VCaP (cell line): ENCODE results near the gene RBM42.

Experiments
- H3K27ac ChIP-seq: fragments of 450-650 bp; 2 replicates; pipeline ENCODE4 v1.5.1; 2017
- TF ChIP-seq, protein P1 (sequence below): fragments of 450-650 bp; conservative IDR thresholded peaks from 2 replicates; pipeline ENCODE4 v1.5.1; 2017; ENCODE audit warnings: mild to moderate bottlenecking, moderate library complexity

Gene RBM42

DNA sequence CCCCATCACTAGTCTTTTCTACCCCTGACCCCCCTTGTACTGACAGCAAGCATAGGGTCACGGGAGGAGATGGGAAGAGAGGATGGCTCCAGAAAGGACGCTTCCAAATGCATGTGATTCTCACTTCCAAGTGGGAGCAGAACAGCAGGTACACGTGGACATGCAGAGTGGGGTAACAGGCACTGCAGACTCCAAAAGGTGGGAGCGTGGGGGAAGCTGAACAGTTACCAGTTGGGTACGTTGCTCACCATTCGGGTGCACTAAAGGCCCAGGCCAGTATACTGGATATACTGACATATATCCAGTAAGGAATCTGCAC, 10.4 kb downstream of the RBM42 start:
- no peak overlapping the region for H3K27ac ChIP-seq
- TF ChIP-seq, protein P1, sequence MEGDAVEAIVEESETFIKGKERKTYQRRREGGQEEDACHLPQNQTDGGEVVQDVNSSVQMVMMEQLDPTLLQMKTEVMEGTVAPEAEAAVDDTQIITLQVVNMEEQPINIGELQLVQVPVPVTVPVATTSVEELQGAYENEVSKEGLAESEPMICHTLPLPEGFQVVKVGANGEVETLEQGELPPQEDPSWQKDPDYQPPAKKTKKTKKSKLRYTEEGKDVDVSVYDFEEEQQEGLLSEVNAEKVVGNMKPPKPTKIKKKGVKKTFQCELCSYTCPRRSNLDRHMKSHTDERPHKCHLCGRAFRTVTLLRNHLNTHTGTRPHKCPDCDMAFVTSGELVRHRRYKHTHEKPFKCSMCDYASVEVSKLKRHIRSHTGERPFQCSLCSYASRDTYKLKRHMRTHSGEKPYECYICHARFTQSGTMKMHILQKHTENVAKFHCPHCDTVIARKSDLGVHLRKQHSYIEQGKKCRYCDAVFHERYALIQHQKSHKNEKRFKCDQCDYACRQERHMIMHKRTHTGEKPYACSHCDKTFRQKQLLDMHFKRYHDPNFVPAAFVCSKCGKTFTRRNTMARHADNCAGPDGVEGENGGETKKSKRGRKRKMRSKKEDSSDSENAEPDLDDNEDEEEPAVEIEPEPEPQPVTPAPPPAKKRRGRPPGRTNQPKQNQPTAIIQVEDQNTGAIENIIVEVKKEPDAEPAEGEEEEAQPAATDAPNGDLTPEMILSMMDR = no peak

DNA sequence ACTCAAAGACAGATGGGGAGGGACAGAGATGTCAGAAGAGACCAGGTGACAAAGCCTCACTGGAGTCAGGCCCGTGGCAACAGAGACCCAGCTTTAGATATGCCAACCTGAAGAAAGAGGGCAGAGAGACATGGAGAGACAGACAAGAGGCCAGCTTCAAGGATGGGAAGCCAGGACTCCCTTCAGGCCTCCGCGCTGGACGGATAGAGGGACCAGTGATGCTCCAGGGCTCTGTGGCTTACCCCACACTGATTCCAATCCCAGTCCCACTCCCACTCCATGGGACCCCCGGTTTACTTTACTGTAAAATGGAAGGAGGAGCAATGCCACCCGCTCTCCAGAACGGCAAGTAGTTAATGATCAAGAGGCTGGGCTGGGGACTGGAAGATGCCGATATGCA, 11.0 kb downstream of the RBM42 start:
- no peak overlapping the region for H3K27ac ChIP-seq
- TF ChIP-seq, protein P1 = no peak

DNA sequence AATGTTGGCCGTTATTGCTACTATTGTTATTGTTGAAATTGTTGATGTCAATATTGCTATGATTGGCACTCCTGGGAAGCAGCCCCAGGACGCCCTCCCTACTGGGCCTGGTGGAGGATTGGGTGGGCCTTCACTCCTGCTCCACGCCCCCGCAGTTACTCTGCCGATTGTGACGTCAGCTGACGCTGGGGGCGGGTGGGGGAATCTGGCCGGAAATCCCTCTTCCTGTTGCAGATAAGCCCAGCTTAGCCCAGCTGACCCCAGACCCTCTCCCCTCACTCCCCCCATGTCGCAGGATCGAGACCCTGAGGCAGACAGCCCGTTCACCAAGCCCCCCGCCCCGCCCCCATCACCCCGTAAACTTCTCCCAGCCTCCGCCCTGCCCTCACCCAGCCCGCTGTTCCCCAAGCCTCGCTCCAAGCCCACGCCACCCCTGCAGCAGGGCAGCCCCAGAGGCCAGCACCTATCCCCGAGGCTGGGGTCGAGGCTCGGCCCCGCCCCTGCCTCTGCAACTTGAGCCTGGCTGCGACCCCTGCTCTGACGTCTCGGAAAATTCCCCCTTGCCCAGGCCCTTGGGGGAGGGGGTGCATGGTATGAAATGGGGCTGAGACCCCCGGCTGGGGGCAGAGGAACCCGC, 12.8 kb downstream of the RBM42 start, which contains the start of gene ETV2:
TSS of gene ETV2 (plus strand) at position 231 of the 637 bp plus-strand sequence. CDS start 716 bp downstream, outside the sequence.
- H3K27ac ChIP-seq = peak within 1 kb of the TSS; percentile 92
- TF ChIP-seq, protein P1 = no peak

DNA sequence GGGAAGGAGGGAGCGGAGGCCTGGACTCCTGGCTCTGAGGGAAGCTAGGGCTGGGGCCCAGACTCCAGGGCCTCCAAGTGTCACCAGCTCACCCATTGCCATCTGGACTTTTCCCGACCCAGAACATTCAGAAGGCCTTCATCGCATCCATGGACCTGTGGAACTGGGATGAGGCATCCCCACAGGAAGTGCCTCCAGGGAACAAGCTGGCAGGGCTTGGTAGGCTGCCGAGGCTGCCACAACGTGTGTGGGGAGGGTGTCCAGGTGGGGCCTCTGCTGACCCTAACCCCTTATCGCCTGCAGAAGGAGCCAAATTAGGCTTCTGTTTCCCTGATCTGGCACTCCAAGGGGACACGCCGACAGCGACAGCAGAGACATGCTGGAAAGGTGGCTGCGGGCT, 13.5 kb downstream of the RBM42 start:
- TF ChIP-seq, protein P1 = no peak
- peak overlapping the region; percentile 92 for H3K27ac ChIP-seq

DNA sequence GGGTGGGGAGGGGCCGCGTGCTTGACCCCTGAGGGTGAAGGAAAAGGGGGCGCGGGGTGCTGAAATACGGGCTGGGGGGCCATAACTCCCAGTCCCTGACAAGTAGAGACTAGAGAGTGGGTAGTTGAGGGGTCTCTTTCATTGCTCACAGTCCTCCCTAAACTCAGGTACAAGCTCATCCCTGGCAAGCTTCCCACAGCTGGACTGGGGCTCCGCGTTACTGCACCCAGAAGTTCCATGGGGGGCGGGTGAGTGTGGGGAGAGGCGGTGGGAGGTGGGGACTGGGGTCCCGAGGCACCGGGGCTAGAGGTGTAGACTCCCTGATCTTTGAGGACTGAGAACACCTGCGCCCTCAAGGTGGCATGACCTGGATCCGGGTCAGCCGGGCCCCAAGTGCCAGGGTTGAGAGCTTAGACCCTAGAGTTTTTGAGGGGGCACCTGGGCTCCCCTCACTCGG, 14.0 kb downstream of the RBM42 start:
- TF ChIP-seq, protein P1 = no peak
- H3K27ac ChIP-seq = peak overlapping the region; percentile 92

DNA sequence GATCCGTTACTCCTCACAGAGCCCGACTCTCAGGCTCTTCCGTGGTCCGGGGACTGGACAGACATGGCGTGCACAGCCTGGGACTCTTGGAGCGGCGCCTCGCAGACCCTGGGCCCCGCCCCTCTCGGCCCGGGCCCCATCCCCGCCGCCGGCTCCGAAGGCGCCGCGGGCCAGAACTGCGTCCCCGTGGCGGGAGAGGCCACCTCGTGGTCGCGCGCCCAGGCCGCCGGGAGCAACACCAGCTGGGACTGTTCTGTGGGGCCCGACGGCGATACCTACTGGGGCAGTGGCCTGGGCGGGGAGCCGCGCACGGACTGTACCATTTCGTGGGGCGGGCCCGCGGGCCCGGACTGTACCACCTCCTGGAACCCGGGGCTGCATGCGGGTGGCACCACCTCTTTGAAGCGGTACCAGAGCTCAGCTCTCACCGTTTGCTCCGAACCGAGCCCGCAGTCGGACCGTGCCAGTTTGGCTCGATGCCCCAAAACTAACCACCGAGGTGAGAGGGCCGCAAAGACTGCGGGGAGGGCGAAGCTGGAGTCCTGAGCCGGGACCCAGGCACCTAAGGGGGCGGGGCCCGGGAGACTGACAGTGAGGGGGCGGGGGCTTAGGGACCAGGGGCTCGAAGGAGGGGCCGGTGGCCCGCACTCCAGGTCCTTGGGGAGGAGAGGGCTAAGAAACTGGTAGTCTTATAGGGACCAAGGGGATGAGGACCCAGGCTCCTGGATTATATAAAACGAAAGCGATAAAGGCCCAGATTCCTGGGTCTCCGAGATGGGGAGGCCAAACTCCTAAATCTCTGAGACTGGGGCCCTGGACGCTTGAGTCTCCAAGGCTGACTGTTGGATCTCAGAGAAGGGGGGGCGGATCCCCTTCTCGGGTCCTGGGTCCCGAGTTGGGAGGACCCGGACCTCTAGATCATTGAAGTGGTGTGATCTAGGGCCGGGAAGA, 14.7 kb downstream of the RBM42 start:
- peak overlapping the region; percentile 92 for H3K27ac ChIP-seq
- TF ChIP-seq, protein P1 = no peak; the same call in 1 of the 2 replicates

DNA sequence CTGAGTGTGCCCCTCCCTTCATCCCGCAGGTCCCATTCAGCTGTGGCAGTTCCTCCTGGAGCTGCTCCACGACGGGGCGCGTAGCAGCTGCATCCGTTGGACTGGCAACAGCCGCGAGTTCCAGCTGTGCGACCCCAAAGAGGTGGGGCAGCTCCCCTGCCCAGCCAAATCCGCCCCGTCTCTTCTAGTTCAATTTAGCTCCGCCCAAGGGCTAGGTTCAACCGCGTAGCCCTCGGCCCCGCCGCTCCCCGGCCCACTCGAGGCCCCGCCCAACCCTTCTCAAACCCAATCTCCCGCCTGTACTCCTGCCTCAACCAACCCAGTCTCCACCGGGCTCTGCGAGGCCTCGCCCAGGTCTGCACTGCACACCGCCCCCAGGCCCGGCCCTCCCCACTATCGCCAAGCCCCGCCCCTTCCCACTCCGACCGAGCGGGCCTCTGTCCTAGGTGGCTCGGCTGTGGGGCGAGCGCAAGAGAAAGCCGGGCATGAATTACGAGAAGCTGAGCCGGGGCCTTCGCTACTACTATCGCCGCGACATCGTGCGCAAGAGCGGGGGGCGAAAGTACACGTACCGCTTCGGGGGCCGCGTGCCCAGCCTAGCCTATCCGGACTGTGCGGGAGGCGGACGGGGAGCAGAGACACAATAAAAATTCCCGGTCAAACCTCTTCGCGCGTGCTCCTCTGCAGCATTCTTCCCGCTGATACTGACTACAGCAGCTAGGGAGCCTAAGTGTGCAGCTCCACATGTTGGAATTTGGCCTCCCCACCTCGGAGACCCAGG, 15.6 kb downstream of the RBM42 start:
- TF ChIP-seq, protein P1 = no peak
- H3K27ac ChIP-seq = peak overlapping the region; percentile 92
